HEK293 (cell line): ENCODE results near the gene ACVR1C.

Source experiments
- CTCF ChIA-PET: fragments of 350-600 bp; formaldehyde crosslinking; extraction: SDS; loops from one replicate; lab custom pipeline; 2021; ENCODE audit warnings: antibody characterized with exemption; lab: Yijun Ruan, JAX
- POLR2A ChIA-PET: fragments of 300-600 bp; formaldehyde crosslinking; extraction: SDS; loops from one replicate; lab custom pipeline; 2020; ENCODE audit warnings: antibody characterized with exemption, inconsistent platforms; lab: Yijun Ruan, JAX
- H3K27ac ChIP-seq: fragments of 200-500 bp; sonication (Bioruptor generic); 2 replicates; pipeline ENCODE4 v1.5.1; 2014; ENCODE audit warnings: low read depth, low read length, control low read depth, inconsistent platforms; ENCODE audit errors: extremely low read depth
- H3K36me3 ChIP-seq, 2 experiments: fragments of 200-500 bp in 1 of 2; sonication (Bioruptor generic) in 1 of 2; 1 replicate in 1 of 2; 2 replicates in 1 of 2; pipeline ENCODE4 v1.5.1; 2014 to 2017; ENCODE audit warnings: inconsistent platforms in 2 of 2, low read length in 2 of 2; ENCODE audit not compliant: control insufficient read depth in 2 of 2, insufficient read depth in 1 of 2
- H3K4me1 ChIP-seq: fragments of 200-500 bp; sonication (Bioruptor generic); 2 replicates; pipeline ENCODE4 v1.5.1; 2014; ENCODE audit warnings: mild to moderate bottlenecking, low read length, inconsistent platforms; ENCODE audit not compliant: control insufficient read depth, insufficient read depth
- H3K4me3 ChIP-seq: 2 replicates; pipeline ENCODE4 v1.5.1; 2011; ENCODE audit warnings: low read depth, mild to moderate bottlenecking, control low read depth, low read length, moderate library complexity
- H3K9me3 ChIP-seq: fragments of 200-500 bp; sonication (Bioruptor generic); 2 replicates; pipeline ENCODE4 v1.5.1; 2014; ENCODE audit warnings: low read depth, low read length, inconsistent platforms; ENCODE audit not compliant: control insufficient read depth, insufficient read depth
- ATF2 ChIP-seq: fragments of 450-650 bp; formaldehyde crosslinking; IDR thresholded peaks from 2 replicates; pipeline ENCODE4 v1.5.1; 2016; ENCODE audit warnings: missing biosample characterization, missing genetic modification characterization, low read depth
- BCL11B ChIP-seq: fragments of 450-650 bp; formaldehyde crosslinking; IDR thresholded peaks from 2 replicates; pipeline ENCODE4 v1.5.1; 2016; ENCODE audit warnings: low read depth, missing biosample characterization, missing genetic modification characterization
- KLF16 ChIP-seq: fragments of 450-650 bp; formaldehyde crosslinking; IDR thresholded peaks from 2 replicates; pipeline ENCODE4 v1.5.1; 2017; ENCODE audit warnings: missing biosample characterization, missing genetic modification characterization
- MEIS1 ChIP-seq: sonication (generic); formaldehyde crosslinking; IDR thresholded peaks from 2 replicates; pipeline ENCODE4 v1.8.1; 2022; ENCODE audit warnings: missing genetic modification reagents, mild to moderate bottlenecking, borderline replicate concordance
- PRDM2 ChIP-seq: fragments of 450-650 bp; formaldehyde crosslinking; IDR thresholded peaks from 2 replicates; pipeline ENCODE4 v1.5.1; 2016; ENCODE audit warnings: missing biosample characterization, missing genetic modification characterization, borderline replicate concordance
- WT1 ChIP-seq: fragments of 450-650 bp; formaldehyde crosslinking; IDR thresholded peaks from 2 replicates; pipeline ENCODE4 v1.5.1; 2016; ENCODE audit warnings: missing biosample characterization, missing genetic modification characterization
- ZBTB1 ChIP-seq: fragments of 450-650 bp; formaldehyde crosslinking; IDR thresholded peaks from 2 replicates; pipeline ENCODE4 v1.5.1; 2016; ENCODE audit warnings: missing biosample characterization, missing genetic modification characterization
- ZNF114 ChIP-seq: fragments of 450-650 bp; formaldehyde crosslinking; IDR thresholded peaks from 2 replicates; pipeline ENCODE4 v1.5.0; 2017; ENCODE audit warnings: missing biosample characterization, missing genetic modification characterization
- ZNF157 ChIP-seq: fragments of 450-650 bp; formaldehyde crosslinking; IDR thresholded peaks from 2 replicates; pipeline ENCODE4 v1.5.1; 2016; ENCODE audit warnings: missing biosample characterization, missing genetic modification characterization
- ZNF184 ChIP-seq: fragments of 450-650 bp; IDR thresholded peaks from 2 replicates; pipeline ENCODE4 v1.5.1; 2018; ENCODE audit warnings: missing biosample characterization, mild to moderate bottlenecking, missing genetic modification characterization
- ZNF239 ChIP-seq: fragments of 450-650 bp; formaldehyde crosslinking; IDR thresholded peaks from 2 replicates; pipeline ENCODE4 v1.5.1; 2016; ENCODE audit warnings: missing biosample characterization, missing genetic modification characterization
- ZNF266 ChIP-seq: fragments of 450-650 bp; formaldehyde crosslinking; IDR thresholded peaks from 2 replicates; pipeline ENCODE4 v1.5.1; 2016; ENCODE audit warnings: missing biosample characterization, missing genetic modification characterization, low read depth
- ZNF302 ChIP-seq: fragments of 450-650 bp; formaldehyde crosslinking; IDR thresholded peaks from 2 replicates; pipeline ENCODE4 v1.5.1; 2016; ENCODE audit warnings: missing biosample characterization, missing genetic modification characterization, low read depth
- ZNF354C ChIP-seq: fragments of 450-650 bp; formaldehyde crosslinking; IDR thresholded peaks from 2 replicates; pipeline ENCODE4 v1.5.1; 2016; ENCODE audit warnings: missing biosample characterization, missing genetic modification characterization, low read depth, borderline replicate concordance
- ZNF391 ChIP-seq: fragments of 450-650 bp; formaldehyde crosslinking; IDR thresholded peaks from 2 replicates; pipeline ENCODE4 v1.5.1; 2016; ENCODE audit warnings: low read depth, missing biosample characterization, missing genetic modification characterization, borderline replicate concordance
- ZNF555 ChIP-seq: fragments of 450-650 bp; formaldehyde crosslinking; conservative IDR thresholded peaks from 2 replicates; pipeline ENCODE4 v1.5.1; 2017; ENCODE audit warnings: missing biosample characterization, mild to moderate bottlenecking, missing genetic modification characterization, inconsistent platforms
- ZNF561 ChIP-seq: fragments of 450-650 bp; IDR thresholded peaks from 2 replicates; pipeline ENCODE4 v1.5.1; 2018; ENCODE audit warnings: missing biosample characterization, missing genetic modification characterization, borderline replicate concordance
- ZNF624 ChIP-seq: fragments of 450-650 bp; formaldehyde crosslinking; IDR thresholded peaks from 2 replicates; pipeline ENCODE4 v1.5.1; 2017; ENCODE audit warnings: missing biosample characterization, missing genetic modification characterization
- ZNF76 ChIP-seq: fragments of 450-650 bp; formaldehyde crosslinking; IDR thresholded peaks from 2 replicates; pipeline ENCODE4; 2016; ENCODE audit warnings: low read depth, missing biosample characterization, missing genetic modification characterization, borderline replicate concordance
- ZNF785 ChIP-seq: fragments of 450-650 bp; formaldehyde crosslinking; IDR thresholded peaks from 2 replicates; pipeline ENCODE4 v1.5.1; 2016; ENCODE audit warnings: missing biosample characterization, missing genetic modification characterization
- ZNF830 ChIP-seq: fragments of 450-650 bp; IDR thresholded peaks from 2 replicates; pipeline ENCODE4 v1.5.0; 2018; ENCODE audit warnings: missing biosample characterization, missing genetic modification characterization, low read depth, mild to moderate bottlenecking, moderate library complexity

Gene ACVR1C

GRCh38 chr2:157536815-157537214, 91.8 kb downstream of the ACVR1C start:
- Histone ChIP-seq H3K9me3 (no peaks in the 10 kb centered on the region), H3K27ac (no peak overlapping the region), H3K36me3 (peaks cover 0 to 6% of the 10 kb centered on the region in 2 experiments; a peak in 1 of 3 replicates), H3K4me3 (no peak overlapping the region), H3K4me1 (no peaks in the 10 kb centered on the region)
- no peak for TF ChIP-seq ZNF561 (tag by site-specific recombination)
- no peak for TF ChIP-seq ZNF184 (tag by site-specific recombination)
- TF ChIP-seq BCL11B (tag by site-specific recombination): no peak
- TF ChIP-seq ZNF830 (tag by site-specific recombination): no peak
- TF ChIP-seq KLF16 (tag by site-specific recombination): no peak
- no peak for TF ChIP-seq ZNF266 (tag by site-specific recombination)
- TF ChIP-seq ZNF391 (tag by site-specific recombination): no peak
- TF ChIP-seq ZNF555 (tag by site-specific recombination): no peak
- TF ChIP-seq MEIS1: no peak
- no peak for TF ChIP-seq PRDM2 (tag by site-specific recombination)
- TF ChIP-seq ZNF114 (tag by site-specific recombination): no peak
- TF ChIP-seq ZNF354C (tag by site-specific recombination): no peak
- TF ChIP-seq ZBTB1 (tag by site-specific recombination): no peak
- no peak for TF ChIP-seq ZNF157 (tag by site-specific recombination)
- CTCF ChIA-PET: no interaction called here
- POLR2A ChIA-PET: no interaction called here

- CTCF ChIA-PET: no interaction called here
- no peaks in the 10 kb centered on the region for H3K4me1 ChIP-seq
- TF ChIP-seq WT1 (no peak), ZNF785 (no peak)
- H3K27ac ChIP-seq: no peak overlapping the region
- H3K4me3 ChIP-seq: no peak overlapping the region
- no peaks in the 10 kb centered on the region for H3K36me3 ChIP-seq
- POLR2A ChIA-PET: no interaction called here
- H3K9me3 ChIP-seq: no peaks in the 10 kb centered on the region
Measured at GRCh38 chr2:157528963-157529751, 99.5 kb downstream of the ACVR1C start.

- CTCF ChIA-PET: interaction anchor here (1.0 kb wide), 1 partner anchor 28 kb away, joined by 3 read pairs; no protein-coding TSS in a partner anchor
Measured at GRCh38 chr2:157526070-157526469, 102.6 kb downstream of the ACVR1C start.

More at GRCh38 chr2:157526070-157526469, 102.6 kb downstream of the ACVR1C start:
- POLR2A ChIA-PET: no interaction called here
- Histone ChIP-seq H3K36me3 (no peaks in the 10 kb centered on the region), H3K9me3 (no peaks in the 10 kb centered on the region), H3K4me1 (no peaks in the 10 kb centered on the region), H3K4me3 (no peak overlapping the region), H3K27ac (no peak overlapping the region)
- TF ChIP-seq ZNF76 (tag by site-specific recombination): no peak
- TF ChIP-seq ZNF302 (tag by site-specific recombination): no peak
- TF ChIP-seq ZNF624 (tag by site-specific recombination): no peak
- no peak for TF ChIP-seq ZNF239 (tag by site-specific recombination)
- no peak for TF ChIP-seq ATF2
